Endometrial microvascular endothelial cells (primary cell): ENCODE measurements around the gene CDC14C. TPM values are rescaled to one million over a fixed set of nuclear protein-coding genes. Genes with fewer than 3 reads are reported as not detected.
"Not testable (repeated sequence)": the region's sequence is repeated elsewhere in the genome, so short reads cannot be mapped to it uniquely, and the experiment has no call there.

ENCODE experiments used
- in situ Hi-C: cut with HindIII; loops from 2 replicates; pipeline ENCODE4 v1.10.0; 2017; ENCODE audit warnings: low sequenced_read_pairs, low pct_unique_long_range_greater_than_20kb; ENCODE audit errors: inconsistent ontology term
- total RNA-seq: library from RNA; depleted of rRNA; stranded (reverse); fragments of >200 nt; gene quantifications from one replicate; pipeline ENCODE4 v1.2.3, GENCODE V29; 2015; ENCODE audit errors: inconsistent ontology term

The CDC14C gene
- not detected for total RNA-seq

DNA sequence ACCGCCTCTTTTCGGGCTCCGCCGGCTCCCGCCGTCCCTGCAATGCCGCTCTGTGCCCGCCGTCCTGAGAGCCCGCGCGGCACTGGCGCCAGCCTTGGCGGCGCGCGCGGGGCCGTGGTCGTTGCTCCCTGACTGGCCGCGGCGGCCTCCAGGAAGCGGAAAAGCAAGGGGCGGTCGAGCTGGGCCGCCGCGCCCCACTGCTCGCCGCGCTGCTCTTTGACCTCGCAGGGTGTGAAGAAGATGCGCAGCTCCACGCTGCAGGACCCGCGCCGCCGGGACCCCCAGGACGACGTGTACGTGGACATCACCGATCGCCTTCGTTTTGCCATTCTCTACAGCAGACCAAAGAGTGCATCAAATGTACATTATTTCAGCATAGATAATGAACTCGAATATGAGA lies at the start of gene CDC14C:
Gene CDC14C, plus strand, starts transcription at position 115 of the 400 bp plus-strand sequence. Its CDS starts 126 bp downstream, at position 241.
- in situ Hi-C loops: no loop called here

DNA sequence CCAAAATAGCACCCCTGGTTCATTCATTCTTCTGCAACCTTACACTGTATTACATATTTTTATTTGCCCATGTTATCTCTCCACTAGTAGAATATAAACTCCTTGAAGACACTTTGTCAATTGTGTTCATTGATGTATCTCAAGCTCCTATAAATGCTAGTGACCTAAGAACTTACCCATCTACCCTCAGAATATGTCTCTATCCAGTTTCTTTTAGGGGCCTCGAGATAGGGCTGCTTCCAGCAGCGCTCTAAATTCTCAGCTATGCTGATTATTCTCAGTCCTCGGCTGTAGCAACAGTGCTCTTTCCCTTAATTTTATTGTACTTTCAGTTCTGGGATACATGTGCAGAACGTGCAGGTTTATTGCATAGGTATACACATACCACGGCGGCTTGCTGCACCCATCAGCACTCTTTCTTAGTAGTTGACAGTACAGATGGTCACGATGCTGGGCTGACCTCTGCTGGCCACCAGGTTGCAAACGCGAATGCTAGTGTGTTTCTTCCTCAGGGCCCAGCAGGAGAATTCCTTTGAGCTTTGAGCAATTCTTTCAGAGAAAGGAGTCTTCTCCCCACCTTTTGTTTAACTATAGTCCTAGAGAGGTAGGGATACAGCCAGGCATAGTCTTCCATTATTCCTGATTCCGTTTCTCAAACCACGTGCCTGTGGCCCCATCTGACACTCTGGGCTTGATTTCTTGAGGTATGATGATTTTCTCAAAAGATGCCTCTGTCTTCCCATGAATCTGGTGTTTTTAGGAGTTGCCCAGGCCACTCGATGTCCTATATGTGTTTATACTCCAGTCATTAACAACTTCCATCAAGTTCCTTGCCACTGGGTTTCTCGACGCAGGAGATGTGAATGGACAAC lies 49.1 kb upstream of the CDC14C start:
- in situ Hi-C loops: no loop called here

DNA sequence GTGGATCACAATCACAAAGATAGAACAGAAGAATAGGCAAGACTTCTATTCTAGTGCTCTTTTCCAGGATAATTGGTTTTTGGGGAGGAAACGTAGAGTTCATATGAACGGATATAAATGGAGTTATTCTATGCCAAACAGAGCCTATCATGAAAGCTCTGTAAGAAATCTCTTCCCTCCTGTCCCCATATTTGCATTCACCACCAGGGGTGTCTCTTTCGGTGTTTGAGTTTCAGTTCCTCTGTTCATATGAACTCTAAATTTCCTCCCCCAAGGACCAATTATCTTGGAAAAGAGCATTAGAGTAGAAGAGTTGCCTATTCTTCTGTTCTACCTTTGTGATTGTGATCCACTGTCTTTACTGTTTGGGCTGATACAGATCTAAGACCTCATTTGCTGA lies 48.3 kb upstream of the CDC14C start:
- in situ Hi-C loops: no loop called here

DNA sequence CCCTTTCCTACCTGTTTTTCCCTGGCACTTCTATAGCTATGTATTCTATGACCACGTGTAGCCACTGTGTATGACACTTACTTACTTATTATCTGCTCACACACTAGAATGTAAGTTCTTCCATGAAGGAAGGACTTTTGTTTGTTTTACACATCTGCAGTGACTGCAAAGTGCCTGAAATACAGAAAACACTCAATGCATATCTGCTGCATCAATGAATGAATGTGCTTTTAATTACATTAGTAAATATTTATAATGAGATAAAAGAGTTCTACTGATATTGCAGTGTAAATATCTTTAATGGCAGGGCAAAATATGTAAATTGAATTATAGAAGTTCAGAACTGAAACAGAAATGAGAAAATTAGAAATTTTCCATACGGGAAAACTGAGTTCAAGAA lies 43.5 kb upstream of the CDC14C start:
- in situ Hi-C loops: no loop called here

DNA sequence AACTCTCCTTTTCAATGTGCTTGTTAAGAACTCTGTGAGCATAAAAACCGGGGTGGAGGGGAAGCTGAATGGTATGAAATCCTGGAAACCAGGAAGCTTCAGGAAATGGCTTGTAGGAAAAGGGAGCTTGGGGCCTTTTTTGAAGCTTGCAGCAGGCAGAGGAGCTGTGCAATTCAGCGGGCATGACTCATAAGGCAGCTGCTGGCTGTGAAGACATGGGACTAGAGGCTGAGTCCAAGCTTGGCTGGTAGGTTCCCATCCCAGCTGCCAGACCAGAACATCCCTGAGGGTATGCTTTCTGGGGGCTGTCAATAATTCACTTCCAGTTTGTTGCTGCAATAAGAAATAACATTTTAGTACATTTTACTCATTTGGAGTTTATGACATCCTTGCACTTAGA lies 36.8 kb upstream of the CDC14C start:
- in situ Hi-C loops: no loop called here

DNA sequence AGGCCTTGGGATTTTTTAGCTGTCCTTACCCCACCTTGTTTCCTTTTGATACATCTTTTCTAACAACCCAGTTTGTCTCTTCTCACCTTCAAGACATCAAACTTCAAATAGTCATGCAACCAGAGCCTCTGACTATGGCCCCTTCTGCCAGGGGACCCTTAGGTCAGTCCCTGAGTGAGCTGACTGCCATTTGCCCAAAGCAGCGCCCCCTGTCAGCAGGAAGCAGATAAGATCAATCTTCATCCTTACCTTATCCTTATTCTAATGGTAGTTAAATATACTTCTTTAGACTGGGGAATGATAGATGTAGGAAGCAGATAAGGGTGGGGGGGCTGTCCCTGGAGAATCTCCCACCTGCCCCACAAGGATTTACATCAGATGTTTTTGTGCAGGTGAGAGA lies 29.8 kb upstream of the CDC14C start:
- in situ Hi-C loops: no loop called here

DNA sequence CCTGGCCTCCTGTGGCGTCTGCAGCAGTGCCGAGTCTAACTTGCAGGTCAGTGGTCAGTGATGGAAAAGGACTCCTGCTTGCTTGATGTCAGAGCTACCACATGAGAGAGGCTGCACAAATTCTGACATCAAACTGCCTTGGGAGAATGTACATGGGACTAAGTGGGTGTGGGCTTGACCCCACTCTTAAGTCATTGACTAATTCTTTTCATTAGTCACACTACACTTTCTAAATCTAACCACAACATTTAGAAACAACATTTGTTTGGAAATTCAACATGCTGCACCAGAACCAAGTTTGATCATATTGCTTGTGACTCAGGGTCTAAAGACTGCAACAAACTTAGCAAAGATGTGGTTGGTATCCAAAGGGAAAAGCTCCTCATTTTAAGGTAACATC lies 24.4 kb upstream of the CDC14C start:
- in situ Hi-C loops: no loop called here

DNA sequence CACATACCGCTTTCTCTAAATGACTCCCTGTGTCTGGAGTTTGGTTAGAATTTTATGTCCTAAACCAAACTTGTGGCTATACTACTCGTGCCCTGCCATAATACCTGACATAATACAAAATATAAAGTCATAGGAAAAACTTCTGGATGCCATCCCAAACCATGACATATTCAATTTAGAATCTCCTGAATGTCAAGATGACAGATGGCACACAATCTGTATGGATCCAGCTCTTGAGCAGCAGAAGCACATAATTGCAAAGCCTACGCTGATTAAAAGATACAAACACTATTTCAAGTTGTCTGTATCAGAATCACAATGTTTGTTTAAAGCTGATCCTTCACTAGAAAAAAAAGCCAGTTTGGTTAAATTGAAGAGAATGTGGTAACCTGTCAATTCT lies 22.4 kb upstream of the CDC14C start:
- in situ Hi-C loops: no loop called here

DNA sequence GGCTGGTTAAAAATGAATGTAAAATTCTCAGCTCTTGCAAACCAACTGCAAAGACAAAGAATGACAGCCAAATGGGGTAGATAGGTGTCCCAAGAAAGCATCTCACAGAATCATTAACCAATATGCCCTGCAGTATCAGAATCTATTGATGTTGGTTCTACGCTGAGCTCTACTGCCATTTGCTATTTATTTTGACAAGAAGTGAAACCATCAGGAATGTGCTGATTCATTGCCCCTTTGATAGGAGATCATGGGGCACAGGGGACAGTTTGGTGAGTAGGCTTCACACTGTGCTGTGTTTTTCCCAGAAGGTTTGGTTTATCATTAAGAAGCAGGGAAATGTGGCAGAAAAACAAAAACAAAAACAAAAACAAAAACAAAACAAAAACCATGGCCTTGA lies 19.4 kb upstream of the CDC14C start:
- in situ Hi-C loops: no loop called here

DNA sequence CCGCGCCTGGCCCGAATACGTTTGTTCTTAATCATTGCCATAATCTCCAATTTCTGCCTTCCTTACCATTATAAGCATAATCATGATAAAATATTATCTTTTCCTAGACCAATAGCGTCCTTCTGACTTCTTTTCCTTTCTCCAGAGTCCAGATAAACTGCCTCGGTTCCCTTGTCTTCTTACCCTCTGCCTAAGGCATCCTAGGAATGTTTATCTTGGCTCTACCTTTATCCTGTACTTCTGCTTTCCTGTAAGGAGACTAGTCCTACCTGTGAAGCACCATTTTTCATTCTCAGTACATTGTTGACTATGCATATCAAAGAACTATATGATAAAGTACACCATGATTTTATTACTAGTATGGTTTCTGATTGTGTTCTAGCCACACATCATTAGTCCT lies 18.7 kb upstream of the CDC14C start:
- in situ Hi-C loops: not testable (repeated sequence)

DNA sequence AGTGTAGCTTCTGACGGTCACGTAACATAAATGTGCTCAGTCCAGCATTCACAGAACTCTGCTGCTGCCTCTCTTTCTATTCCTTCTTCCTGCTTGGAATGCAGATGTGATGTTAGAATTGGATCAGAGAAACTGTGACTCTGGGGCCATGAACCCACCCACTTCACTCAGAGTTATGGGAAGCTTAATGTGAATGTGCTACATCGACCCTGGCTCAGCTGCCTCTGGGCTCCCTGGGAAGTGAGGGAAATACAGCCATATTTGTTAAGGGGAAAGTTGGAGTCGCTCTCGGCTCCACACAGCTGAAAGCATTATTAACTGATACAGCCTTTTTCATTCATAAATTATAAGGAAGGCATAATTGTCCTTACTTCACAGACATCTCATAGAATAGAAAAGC lies 14.5 kb upstream of the CDC14C start:
- in situ Hi-C loops: not testable (repeated sequence)

DNA sequence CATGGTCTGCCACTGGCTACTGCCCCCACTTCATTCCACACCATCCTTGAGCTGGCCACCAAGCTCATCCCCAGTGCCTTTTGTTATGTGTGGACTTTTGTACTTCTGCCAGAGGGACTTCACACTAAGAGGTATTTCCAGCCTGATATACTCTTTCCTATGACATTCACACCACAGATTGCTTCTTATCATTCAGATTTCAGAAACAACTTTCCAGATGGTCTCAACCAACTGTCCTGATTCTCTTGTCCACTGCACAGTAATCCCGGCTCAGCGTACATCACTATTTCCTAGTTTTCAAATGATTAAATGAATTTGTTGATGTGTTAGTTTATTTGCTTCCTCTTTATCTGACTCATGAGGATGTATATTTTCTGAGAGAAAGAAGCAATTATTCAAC lies 7.1 kb downstream of the CDC14C start:
- in situ Hi-C loops: no loop called here

DNA sequence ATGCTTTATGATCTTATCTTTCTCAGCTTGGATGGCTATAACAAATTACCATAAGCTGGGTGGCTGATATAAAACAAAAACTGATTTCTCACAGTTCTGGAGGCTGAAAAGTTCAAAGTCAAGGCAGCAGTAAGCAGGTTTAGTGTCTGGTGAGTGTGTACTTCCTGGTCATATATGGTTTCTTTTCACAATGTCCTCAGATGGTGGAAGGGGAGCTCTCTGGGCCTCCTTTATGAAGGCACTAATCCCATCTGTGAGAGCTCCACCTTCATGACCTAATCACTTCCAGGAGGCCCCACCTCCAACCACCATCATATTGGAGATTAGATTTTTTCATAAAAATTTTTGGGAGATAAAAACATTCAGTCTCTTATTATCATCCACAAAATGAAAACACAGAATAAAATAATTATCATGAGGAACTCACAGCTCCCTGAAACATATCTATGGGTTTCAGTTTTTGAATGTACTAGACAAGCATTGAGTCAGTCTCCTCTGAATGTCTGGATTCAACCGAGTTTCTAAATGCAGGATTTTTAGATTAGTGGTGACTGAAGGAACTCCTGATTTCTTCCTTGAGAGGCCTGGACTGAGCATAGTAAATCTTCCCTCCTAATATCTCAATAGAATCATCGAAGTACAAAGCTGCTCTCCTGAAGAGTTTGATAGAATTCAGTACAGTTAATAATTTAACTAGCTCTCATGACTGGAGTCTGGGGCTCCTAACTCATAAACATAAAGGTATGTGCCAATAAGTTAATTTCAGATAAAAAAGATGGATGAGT lies 8.0 kb downstream of the CDC14C start:
- in situ Hi-C loops: no loop called here

DNA sequence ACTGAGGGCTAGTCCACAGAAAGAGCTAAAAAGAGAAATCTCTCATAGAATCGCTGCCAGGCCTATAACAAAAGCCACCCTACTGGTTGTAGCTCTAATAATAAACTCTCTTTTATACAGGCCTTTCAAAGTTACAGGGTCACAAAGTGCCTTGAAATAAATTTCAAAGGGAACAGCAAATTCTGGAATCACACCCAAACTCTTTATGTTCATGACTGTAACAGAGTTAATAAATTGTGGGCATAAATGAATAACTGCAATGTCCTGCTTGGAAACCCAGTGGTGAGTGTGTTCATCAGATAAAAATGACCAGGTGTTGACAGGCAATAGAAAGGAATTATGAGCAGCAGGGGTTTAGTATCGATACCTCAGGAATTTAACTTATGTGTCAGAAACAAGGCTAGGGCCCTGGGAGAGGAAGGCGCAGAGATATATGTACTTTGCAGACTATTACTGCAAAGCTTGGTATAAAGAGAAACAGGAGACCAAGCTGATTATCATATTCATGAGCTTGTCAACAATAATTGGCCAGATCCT lies 9.3 kb downstream of the CDC14C start:
- in situ Hi-C loops: no loop called here

DNA sequence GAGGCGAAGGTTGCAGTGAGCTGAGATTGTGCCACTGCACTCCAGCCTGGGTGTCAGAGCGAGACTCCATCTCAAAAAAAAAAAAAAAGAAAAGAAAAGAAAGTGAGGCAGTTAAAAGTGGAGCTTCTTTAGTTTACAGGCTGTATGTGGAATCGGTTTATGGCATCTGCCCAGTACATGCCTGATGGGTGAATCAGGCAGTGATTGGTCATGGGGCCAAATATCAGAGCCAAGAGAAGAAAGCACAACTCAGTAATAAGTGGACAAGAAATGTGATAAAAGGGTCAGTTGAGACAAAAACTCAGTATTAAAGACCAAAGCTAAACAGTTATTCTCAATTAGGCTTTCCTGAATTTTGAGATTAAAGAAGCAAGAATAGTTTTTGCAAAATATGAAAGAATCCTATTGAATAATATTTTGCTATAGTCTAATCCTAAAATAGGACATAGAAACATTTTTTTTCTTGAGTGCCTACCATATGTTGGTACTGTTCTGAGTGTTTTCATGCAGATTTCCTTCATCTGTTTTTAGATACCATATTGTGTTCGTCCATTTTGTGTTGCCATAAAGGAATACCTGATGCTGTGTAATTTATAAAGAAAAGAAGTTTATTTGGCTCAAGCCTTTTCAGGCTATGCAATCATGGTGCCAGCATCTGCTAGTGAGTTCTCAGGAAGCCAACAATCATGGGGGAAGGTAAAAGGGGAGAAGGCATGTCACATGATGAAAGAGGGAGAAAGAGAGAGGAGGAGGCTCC lies 14.4 kb downstream of the CDC14C start:
- in situ Hi-C loops: no loop called here

DNA sequence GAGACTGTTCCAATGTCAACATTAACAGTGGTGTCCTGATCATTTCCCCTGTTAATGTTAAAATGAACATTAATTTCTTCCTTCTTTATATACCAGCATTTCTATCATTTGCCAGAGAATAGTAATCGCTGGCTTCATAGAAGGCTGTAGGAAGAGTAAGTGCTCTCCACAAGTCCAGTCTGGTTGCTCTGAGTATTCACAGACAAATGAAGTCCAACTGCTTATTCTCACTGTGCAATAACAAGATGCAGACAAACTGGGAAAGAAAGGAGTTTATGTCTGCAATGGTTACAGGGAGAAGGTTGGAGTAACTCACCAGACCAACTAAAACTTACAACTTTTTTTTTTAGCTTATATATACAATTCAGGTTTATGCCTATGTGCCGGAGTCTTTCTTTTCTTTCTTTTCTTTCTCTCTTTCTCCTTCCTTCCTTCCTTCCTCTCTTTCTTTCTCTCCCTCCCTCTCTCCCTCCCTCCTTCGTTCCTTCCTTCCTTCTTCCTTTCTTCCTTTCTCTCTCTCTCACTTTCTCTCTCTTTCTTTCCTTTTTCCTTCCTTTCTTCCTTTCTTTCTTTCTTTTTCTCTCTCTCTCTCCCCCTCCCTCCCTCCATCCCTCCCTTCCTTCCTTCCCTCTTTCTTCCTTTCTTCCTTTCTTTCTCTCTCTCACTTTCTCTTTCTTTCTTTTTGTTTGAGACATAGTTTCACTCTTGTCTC lies 19.1 kb downstream of the CDC14C start:
- in situ Hi-C loops: no loop called here

DNA sequence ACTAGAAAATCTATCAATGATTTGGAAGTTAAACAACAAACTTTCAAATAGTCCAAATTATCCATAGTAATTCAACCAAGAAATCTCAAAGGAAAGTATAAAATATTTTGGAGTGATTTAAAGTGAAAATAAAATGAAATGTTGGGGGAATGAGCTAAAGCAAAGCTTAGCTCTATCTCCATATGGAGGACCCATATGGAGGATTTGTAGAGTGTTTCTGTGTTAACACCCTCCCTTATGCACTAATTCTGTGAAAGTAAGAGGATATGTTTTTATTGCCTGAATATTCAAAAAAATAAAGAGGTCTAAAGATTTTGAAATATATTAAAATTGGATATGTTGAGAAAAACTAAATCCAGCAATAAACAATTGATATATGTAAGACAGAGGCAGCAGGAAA lies 31.6 kb downstream of the CDC14C start:
- in situ Hi-C loops: no loop called here

DNA sequence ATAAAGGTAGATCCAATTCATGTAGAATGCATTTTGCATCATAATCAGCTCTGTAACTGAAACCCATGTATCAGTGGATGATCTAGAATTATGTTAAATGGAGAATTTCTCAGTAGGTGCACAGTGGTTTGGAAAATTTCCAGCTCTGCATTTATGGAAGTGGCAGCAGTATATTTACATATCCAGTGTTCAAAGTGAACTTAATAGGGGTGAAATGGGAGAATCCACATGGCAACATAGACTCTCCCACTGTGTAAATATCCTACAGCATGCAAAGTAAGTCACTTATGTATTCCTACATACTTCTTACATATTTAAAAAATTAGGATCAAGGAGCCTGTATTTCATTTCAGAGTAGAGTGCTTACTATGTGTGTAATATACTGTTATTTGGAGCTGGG lies 35.3 kb downstream of the CDC14C start:
- in situ Hi-C loops: no loop called here
